ENCODE results near the gene RAPSN.

Gene RAPSN

DNA sequence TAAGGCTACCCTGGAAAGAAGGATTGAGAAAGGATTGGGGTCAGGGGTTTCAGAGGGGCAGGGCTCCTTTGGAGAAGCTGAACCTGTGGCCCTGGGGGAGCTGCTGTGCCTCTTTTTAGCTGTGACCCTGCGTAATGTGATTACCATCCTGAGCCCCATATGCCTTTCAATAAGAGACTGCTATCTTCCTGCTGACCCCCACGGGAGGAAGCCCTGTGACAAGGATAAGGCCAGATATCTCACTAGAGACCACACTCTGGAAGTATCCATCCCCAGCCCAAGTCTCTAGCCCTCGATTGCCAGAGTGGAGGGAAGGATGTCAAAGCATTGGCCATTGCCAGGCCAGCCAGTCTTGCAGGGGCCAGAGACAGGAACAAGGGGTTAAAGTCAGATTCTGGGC, 45.4 kb downstream of the RAPSN start:
- no peak overlapping the region for H3K4me3 ChIP-seq (ENCODE audit: low read depth, low read length)
- DNase-seq (ENCODE audit: low read depth), result no peak
- TF ChIP-seq, protein P1, sequence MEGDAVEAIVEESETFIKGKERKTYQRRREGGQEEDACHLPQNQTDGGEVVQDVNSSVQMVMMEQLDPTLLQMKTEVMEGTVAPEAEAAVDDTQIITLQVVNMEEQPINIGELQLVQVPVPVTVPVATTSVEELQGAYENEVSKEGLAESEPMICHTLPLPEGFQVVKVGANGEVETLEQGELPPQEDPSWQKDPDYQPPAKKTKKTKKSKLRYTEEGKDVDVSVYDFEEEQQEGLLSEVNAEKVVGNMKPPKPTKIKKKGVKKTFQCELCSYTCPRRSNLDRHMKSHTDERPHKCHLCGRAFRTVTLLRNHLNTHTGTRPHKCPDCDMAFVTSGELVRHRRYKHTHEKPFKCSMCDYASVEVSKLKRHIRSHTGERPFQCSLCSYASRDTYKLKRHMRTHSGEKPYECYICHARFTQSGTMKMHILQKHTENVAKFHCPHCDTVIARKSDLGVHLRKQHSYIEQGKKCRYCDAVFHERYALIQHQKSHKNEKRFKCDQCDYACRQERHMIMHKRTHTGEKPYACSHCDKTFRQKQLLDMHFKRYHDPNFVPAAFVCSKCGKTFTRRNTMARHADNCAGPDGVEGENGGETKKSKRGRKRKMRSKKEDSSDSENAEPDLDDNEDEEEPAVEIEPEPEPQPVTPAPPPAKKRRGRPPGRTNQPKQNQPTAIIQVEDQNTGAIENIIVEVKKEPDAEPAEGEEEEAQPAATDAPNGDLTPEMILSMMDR (IDR thresholded peaks at IDR 0.05; ENCODE audit: low read depth, low read length, missing control alignments), result no peak

DNA sequence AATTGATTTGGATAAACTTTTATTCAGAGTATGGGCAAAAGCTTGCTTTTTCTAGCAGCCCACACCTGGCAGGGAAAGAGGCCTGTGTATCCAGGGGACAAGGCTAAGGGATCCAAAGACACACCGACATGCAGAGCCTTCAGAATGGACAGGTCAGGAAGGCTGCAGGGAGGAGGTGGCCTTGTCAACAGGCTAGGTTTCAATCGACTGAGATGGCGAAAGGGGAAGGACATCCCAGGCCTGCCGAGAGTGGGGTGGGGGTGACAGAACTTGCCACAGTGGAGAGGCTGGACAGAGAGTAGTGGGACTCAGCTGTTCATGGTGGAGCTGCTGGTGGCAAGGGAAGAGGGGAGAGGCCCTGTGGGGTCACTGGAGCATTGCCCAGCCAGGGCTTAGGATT, 45.8 kb downstream of the RAPSN start:
- no peak for DNase-seq (ENCODE audit: low read depth)
- no peak overlapping the region for H3K4me3 ChIP-seq (ENCODE audit: low read depth, low read length)
- TF ChIP-seq, protein P1 (IDR thresholded peaks at IDR 0.05; ENCODE audit: low read depth, low read length, missing control alignments), result no peak

DNA sequence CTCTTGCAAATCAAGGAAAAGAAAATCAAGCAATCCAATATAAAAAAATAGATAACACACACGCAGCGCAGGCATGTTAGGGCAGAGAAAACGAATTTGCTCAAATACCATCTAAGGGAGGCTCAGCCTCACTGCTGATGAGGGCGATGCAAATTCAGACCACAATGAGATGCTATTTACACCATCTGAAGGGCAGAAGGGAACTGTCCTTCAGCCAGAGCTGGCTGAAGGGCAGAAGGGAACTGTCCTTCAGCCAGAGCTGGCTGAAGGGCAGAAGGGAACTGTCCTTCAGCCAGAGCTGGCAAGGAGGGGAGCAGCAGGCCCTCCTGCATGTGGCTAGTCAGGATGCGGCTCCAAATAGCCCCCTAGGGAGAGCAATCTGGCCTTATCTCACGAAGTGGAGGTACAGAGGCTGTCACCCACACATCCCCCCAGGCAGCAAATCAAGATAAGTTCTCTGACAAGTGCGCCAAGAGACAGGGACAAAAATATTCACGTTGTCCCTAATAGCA, 48.1 kb downstream of the RAPSN start:
- H3K4me3 ChIP-seq (ENCODE audit: low read depth, low read length), result peak overlapping the region; percentile 9
- TF ChIP-seq, protein P1 (IDR thresholded peaks at IDR 0.05; ENCODE audit: low read depth, low read length, missing control alignments), result no peak
- no peak for DNase-seq (ENCODE audit: low read depth)

DNA sequence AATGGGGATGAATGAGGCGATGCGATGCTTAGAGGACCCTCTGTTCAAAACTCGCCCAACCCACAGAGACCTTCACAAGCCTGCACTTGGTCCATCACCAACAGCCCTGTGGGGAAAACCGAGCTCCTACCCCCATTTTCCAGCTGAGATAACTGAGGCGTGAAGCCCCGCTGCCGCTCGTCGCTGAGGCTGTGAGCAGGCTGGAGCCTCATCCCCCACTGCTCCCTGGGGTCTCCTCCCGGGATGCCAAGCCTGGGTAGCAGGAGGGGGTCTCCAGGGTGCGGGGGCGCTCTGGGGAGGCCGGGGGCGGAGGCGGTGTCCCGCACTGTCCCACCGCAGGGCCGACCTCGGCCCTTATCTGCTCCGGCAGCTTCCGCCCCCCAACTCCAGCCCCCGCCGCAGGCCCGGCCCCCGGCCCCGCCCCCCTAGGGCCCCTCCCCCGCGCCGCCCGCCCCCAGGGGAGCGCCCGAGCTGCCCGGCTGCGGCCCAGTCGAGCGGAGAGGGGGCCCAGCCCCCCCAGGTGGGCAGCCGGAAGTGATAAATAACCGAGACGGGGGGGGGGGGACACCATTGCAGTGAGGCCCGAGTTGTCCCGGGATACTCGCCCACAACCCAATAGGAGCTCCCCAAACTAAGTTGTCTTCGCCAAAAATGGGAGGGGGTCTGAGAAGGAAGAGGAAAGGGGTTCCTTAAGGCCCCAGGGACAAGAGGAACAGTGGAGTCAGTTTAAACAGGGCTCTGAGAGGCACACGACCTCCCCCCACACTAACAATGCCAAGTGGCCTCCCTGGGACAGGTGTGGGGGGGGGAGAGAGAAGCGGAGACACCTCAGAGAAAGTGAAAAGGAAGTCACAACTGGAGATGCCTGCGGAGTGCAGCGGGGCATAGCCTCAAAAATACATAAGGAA, 48.8 kb downstream of the RAPSN start:
- peak overlapping the region; percentile 61 for H3K4me3 ChIP-seq (ENCODE audit: low read depth, low read length)
- TF ChIP-seq, protein P1 (IDR thresholded peaks at IDR 0.05; ENCODE audit: low read depth, low read length, missing control alignments), result no peak
- no peak for DNase-seq (ENCODE audit: low read depth)

DNA sequence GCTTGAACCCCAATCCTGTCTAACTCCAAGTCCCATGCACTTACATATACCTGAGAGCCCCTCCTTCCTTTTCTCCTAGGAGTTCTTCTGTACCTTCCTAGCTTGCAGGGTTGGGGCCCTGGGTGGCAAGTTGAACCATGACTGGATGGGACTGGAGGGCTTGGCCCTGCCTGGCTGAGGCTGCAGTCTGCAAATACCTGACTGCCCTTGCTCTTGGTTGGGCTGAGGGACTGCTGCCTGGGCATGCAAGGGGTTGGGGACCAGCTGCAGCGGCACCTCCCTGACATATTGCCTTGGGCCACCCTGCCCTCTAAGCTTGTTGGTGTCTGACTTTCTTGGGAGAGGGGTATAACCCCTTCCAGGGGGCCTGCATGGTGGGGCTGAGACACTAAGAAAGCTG, 50.4 kb downstream of the RAPSN start:
- DNase-seq (ENCODE audit: low read depth), result no peak
- H3K4me3 ChIP-seq (ENCODE audit: low read depth, low read length), result no peak overlapping the region
- TF ChIP-seq, protein P1 (IDR thresholded peaks at IDR 0.05; ENCODE audit: low read depth, low read length, missing control alignments), result no peak

DNA sequence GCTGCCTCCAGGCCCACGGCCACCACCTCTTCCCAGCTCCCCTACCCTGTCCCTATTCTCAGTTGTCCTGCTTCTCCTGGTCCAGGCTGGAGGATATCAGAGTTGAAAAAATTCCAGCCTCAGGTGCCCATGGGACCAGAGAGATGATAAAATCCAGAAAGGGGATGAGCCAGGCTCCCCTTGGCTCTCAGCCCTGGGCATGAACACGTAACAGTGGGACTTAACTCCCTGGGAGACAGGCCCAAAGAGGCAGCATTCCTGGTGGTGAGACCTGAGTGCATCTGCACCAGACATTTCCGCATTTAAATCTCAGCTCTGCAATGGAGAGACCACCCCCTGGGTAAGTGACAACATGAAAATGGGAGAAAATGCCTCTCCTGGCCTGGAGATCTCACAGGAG, 50.9 kb downstream of the RAPSN start:
- no peak overlapping the region for H3K4me3 ChIP-seq (ENCODE audit: low read depth, low read length)
- no peak for DNase-seq (ENCODE audit: low read depth)
- TF ChIP-seq, protein P1 (IDR thresholded peaks at IDR 0.05; ENCODE audit: low read depth, low read length, missing control alignments), result no peak

DNA sequence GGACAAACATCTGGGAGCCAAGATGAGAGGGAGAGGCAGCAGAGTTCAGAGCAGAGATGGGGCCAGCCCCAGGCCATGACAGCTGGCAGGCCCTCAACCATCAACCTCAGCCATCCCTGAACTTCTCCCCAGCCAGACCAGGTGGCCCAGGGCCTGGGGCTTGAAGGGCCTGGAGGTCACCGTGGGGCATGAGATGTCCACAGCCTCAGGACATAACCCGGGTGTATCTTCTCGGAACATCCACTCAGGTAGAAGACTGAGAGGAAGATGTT, 53.0 kb downstream of the RAPSN start:
- TF ChIP-seq, protein P1 (IDR thresholded peaks at IDR 0.05; ENCODE audit: low read depth, low read length, missing control alignments), result no peak
- no peak overlapping the region for H3K4me3 ChIP-seq (ENCODE audit: low read depth, low read length)
- DNase-seq (ENCODE audit: low read depth), result no peak
